PC-3 (cell line): ENCODE data around the gene SNED1.

Experiments used
- EZH2 ChIP-seq: fragments of 300-600 bp; sonication (generic); IDR thresholded peaks from one replicate; pipeline ENCODE4 v1.6.1; 2017; ENCODE audit warnings: antibody characterized with exemption, mild to moderate bottlenecking, low read length; ENCODE audit not compliant: unreplicated experiment
- EZH2phosphoT487 ChIP-seq: fragments of 300-600 bp; sonication (generic); IDR thresholded peaks from 2 replicates; pipeline ENCODE4 v1.6.1; 2018; ENCODE audit warnings: mild to moderate bottlenecking, antibody characterized with exemption, low read length, borderline replicate concordance
- TF ChIP-seq, protein P1 (sequence below): fragments of 300-600 bp; sonication (generic); conservative IDR thresholded peaks from 2 replicates; pipeline ENCODE4 v1.5.1; 2017; ENCODE audit warnings: antibody characterized with exemption, low read depth, mild to moderate bottlenecking, low read length

DNA sequence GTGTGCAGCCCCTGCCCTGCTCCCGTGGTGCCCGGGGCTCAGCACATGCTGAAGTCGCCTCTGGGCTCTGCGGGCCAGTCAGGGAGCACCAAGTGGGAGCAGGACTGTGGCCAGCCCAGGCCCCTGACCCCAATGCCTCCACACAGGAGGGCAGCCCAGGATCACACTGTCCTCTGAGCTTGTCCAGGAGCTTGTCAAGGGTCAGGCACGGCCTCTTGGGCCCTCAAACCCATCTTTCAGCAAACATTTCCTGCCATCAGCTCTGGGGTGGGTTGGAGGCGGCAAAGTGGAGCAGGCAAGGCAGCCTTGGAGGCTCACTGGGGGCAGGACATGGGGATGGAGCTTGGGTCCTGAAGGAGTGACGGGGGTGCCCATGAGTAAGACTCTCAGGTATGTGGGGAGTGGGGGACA is 10.3 kb downstream of the SNED1 start:
- TF ChIP-seq, protein P1, sequence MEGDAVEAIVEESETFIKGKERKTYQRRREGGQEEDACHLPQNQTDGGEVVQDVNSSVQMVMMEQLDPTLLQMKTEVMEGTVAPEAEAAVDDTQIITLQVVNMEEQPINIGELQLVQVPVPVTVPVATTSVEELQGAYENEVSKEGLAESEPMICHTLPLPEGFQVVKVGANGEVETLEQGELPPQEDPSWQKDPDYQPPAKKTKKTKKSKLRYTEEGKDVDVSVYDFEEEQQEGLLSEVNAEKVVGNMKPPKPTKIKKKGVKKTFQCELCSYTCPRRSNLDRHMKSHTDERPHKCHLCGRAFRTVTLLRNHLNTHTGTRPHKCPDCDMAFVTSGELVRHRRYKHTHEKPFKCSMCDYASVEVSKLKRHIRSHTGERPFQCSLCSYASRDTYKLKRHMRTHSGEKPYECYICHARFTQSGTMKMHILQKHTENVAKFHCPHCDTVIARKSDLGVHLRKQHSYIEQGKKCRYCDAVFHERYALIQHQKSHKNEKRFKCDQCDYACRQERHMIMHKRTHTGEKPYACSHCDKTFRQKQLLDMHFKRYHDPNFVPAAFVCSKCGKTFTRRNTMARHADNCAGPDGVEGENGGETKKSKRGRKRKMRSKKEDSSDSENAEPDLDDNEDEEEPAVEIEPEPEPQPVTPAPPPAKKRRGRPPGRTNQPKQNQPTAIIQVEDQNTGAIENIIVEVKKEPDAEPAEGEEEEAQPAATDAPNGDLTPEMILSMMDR, result no peak
- TF ChIP-seq EZH2phosphoT487 (no peak), EZH2 (no peak)
